GM23248 (cell line): ENCODE measurements around the gene GALE. TPM values are rescaled to one million over a fixed set of nuclear protein-coding genes. Genes with fewer than 3 reads are reported as not detected.

ENCODE experiments used
- DNase-seq: peaks from one replicate; pipeline ENCODE4 v3.0.0-alpha.2; 2015
- H2AFZ ChIP-seq: fragments of 200-600 bp; sonication (generic); 2 replicates; pipeline ENCODE4 v1.6.1; 2016; ENCODE audit warnings: antibody characterized with exemption
- H3F3A ChIP-seq: fragments of 200-600 bp; sonication (generic); 2 replicates; pipeline ENCODE4 v1.6.1; 2016; ENCODE audit warnings: mild to moderate bottlenecking, antibody characterized with exemption, mixed run types; ENCODE audit not compliant: insufficient read depth
- H3K27ac ChIP-seq: fragments of 200-600 bp; sonication (generic); 2 replicates; pipeline ENCODE4 v1.5.1; 2016; ENCODE audit warnings: mild to moderate bottlenecking
- H3K27me3 ChIP-seq: fragments of 200-600 bp; sonication (generic); replicated peaks from 2 replicates; pipeline ENCODE4 v1.6.1; 2016; ENCODE audit warnings: mild to moderate bottlenecking; ENCODE audit not compliant: insufficient read depth
- H3K36me3 ChIP-seq: fragments of 200-600 bp; sonication (generic); 2 replicates; pipeline ENCODE4 v1.6.1; 2016; ENCODE audit warnings: low read depth, mild to moderate bottlenecking
- H3K4me1 ChIP-seq: fragments of 200-600 bp; sonication (generic); 2 replicates; pipeline ENCODE4 v1.6.1; 2016; ENCODE audit warnings: mild to moderate bottlenecking; ENCODE audit not compliant: insufficient read depth
- H3K4me2 ChIP-seq: fragments of 200-600 bp; sonication (generic); one replicate; pipeline ENCODE4 v1.6.1; 2016; ENCODE audit warnings: mild to moderate bottlenecking; ENCODE audit not compliant: unreplicated experiment
- H3K4me3 ChIP-seq: fragments of 200-600 bp; sonication (generic); 2 replicates; pipeline ENCODE4 v1.5.1; 2016; ENCODE audit warnings: mild to moderate bottlenecking
- H3K79me2 ChIP-seq: fragments of 200-600 bp; sonication (generic); 2 replicates; pipeline ENCODE4 v1.6.1; 2016; ENCODE audit warnings: mild to moderate bottlenecking; ENCODE audit not compliant: insufficient read depth
- H3K9ac ChIP-seq: fragments of 200-600 bp; sonication (generic); 2 replicates; pipeline ENCODE4 v1.6.1; 2016; ENCODE audit warnings: mild to moderate bottlenecking
- H3K9me2 ChIP-seq: fragments of 200-600 bp; sonication (generic); 2 replicates; pipeline ENCODE4 v1.6.1; 2016; ENCODE audit warnings: mixed run types, mild to moderate bottlenecking, moderate library complexity; ENCODE audit not compliant: insufficient read depth
- H3K9me3 ChIP-seq: fragments of 200-600 bp; sonication (generic); one replicate; pipeline ENCODE4 v1.6.1; 2017; ENCODE audit warnings: low read depth
- H4K20me1 ChIP-seq: fragments of 200-600 bp; sonication (generic); 2 replicates; pipeline ENCODE4 v1.6.0; 2016; ENCODE audit not compliant: insufficient read depth
- EZH2 ChIP-seq: fragments of 200-600 bp; sonication (generic); IDR thresholded peaks from 2 replicates; pipeline ENCODE4 v1.6.1; 2018; ENCODE audit warnings: antibody characterized with exemption, mild to moderate bottlenecking; ENCODE audit not compliant: insufficient read depth, poor library complexity, severe bottlenecking
- EZH2phosphoT487 ChIP-seq: fragments of 200-600 bp; sonication (generic); IDR thresholded peaks from 2 replicates; pipeline ENCODE4 v1.6.1; 2018; ENCODE audit warnings: antibody characterized with exemption, moderate library complexity, mild to moderate bottlenecking, low read depth; ENCODE audit not compliant: insufficient read depth
- WGBS, 2 experiments: methylation state at CpG; one replicate each; pipeline ENCODE4 v1.1.6; 2015 to 2017; ENCODE audit warnings: low lambda C conversion rate in 2 of 2, low coverage in 1 of 2; ENCODE audit errors: missing lambda C conversion rate in 2 of 2; 5-methylcytosine and 5-hydroxymethylcytosine counted together
- in situ Hi-C: fragments of 300-500 bp; cut with MboI; formaldehyde crosslinking; loops from 2 replicates; pipeline ENCODE4 v1.15.0; 2020
- polyA plus RNA-seq: library from polyadenylated mRNA; unstranded; fragments of >200 nt; fragmentation: Nextera tagmentation; extraction: Ambion mirVana; gene quantifications from 2 replicates; pipeline ENCODE4 v1.2.1, GENCODE V29; 2016
- total RNA-seq: library from RNA; depleted of rRNA; stranded (reverse); fragments of >200 nt; shearing (Covaris generic); gene quantifications from 2 replicates; pipeline ENCODE4 v1.2.3, GENCODE V29; 2014

The GALE gene
- total and polyA plus RNA-seq, 2 experiments from 2014 or later: 20.9 to 23.5 TPM

DNA sequence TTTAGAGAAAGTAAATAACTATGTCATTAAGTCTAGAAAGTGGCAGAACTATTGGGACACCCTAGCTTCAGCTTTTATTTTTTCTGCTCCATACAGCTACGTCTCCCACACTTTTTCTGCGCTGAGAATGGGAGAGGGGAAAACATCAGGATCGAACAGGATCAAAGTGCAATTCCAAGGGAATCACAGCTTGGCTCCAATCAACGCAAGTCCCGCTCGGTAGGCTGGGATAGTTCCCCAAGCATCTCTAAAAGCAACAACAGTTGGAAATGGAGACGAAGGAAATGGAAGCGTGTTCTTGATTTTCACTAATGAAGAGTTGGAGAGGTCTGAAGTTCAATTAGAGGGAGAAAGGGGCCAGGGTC lies 24.1 kb upstream of the GALE start:
- Histone ChIP-seq H3K36me3 (no peaks in the 10 kb centered on the region), H3K4me3 (peak overlapping the region; percentile 93), H3K4me2 (peak overlapping the region; percentile 90), H3F3A (no peaks in the 10 kb centered on the region), H3K9me3 (no peaks in the 10 kb centered on the region), H2AFZ (peak overlapping the region; percentile 90), H3K9ac (peak overlapping the region; percentile 98), H3K27me3 (no peaks in the 10 kb centered on the region), H3K79me2 (peaks cover 26% of the 10 kb centered on the region), H3K27ac (peak overlapping the region; percentile 81), H4K20me1 (no peaks in the 10 kb centered on the region), H3K9me2 (no peaks in the 10 kb centered on the region), H3K4me1 (peaks cover 6% of the 10 kb centered on the region; the same call in 1 of the 2 replicates)
- WGBS, 2 experiments: 1 to 3% methylated on average over 8 of the region's 8 CpGs
- DNase-seq: peak; percentile 39
- no peak for TF ChIP-seq EZH2phosphoT487
- no peak for TF ChIP-seq EZH2
- in situ Hi-C loops: no loop called here

DNA sequence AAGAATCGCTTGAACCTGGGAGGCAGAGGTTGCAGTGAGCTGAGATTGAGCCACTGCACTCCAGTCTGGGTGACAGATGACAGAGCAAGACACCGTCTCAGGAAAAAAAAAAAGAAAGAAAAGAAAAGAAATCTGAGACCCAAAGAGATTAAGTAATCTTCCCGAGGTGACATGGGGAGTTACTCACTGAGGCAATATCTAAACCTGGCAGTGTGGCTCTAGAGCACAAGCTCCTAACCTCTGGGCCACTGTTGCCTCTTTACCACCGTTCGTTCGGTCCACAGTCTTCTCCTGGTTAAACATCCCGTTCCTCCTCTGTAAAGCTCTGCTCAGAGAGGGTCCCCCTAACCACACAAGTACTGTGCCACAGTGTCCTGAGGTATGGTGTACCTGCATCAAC lies 23.2 kb upstream of the GALE start:
- in situ Hi-C loops: no loop called here
- Histone ChIP-seq H3K36me3 (no peaks in the 10 kb centered on the region), H3K9ac (peak overlapping the region; percentile 98; the same call in 1 of the 2 replicates), H3K4me2 (peak overlapping the region; percentile 90), H3K4me1 (peaks cover 6% of the 10 kb centered on the region; the same call in 1 of the 2 replicates), H3K27me3 (no peaks in the 10 kb centered on the region), H3K9me3 (no peaks in the 10 kb centered on the region), H3K4me3 (peak overlapping the region; percentile 93), H3F3A (no peaks in the 10 kb centered on the region), H3K9me2 (no peaks in the 10 kb centered on the region), H2AFZ (no peak overlapping the region), H4K20me1 (no peaks in the 10 kb centered on the region), H3K27ac (no peak overlapping the region), H3K79me2 (peaks cover 26% of the 10 kb centered on the region)
- DNase-seq: no peak
- 69 to 76% methylated on average over 7 of the region's 7 CpGs for WGBS, 2 experiments
- TF ChIP-seq EZH2phosphoT487: no peak

DNA sequence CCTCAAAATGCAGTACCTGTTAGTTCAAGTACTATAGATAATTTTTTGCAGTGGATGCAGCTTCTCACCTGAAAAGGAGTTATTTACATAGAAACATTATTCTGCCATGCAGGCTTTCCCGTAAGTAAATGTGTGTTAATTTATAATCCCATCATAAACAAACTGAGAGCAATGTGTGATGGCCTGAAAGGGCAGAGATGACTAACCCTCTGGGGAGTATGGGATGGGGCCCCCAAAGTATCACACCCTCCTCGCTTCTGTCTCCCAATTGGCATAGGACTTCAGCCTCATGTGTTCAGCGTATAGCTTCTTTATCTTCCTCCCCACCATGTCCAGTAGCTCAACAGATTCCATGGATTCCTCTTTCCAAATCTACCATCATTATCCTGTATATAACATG lies 17.1 kb upstream of the GALE start:
- Histone ChIP-seq H3K27me3 (no peaks in the 10 kb centered on the region), H3K79me2 (peaks cover 4% of the 10 kb centered on the region; the same call in 1 of the 2 replicates), H3K9ac (no peak overlapping the region), H3K9me3 (no peaks in the 10 kb centered on the region), H3F3A (no peaks in the 10 kb centered on the region), H3K4me2 (no peak overlapping the region), H3K36me3 (peaks cover 28% of the 10 kb centered on the region), H2AFZ (no peak overlapping the region), H3K9me2 (no peaks in the 10 kb centered on the region), H3K27ac (no peak overlapping the region), H4K20me1 (no peaks in the 10 kb centered on the region), H3K4me3 (no peak overlapping the region), H3K4me1 (no peaks in the 10 kb centered on the region)
- no peak for DNase-seq
- in situ Hi-C loops: no loop called here
- 82% methylated on average over 3 of the region's 3 CpGs for WGBS, 2 experiments
- TF ChIP-seq EZH2 (no peak), EZH2phosphoT487 (no peak)

DNA sequence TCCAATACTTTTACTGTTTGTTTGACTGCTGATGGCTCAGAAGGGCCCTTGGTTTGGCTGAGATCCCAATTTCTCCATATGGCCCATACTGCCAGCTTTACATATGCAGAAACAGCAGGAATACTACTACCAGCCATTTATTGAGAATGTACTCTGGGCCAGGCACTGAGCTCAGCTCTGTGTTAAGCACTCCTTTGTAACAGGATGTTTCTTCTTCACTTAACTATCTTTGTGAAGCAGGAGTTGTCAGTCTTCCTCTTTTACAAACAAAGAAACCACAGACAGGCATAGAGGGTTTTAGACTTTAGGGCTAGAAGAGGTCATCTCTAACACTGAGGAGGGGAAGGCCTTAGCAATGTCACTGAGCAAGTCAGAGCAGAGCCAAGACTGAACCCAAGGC lies 16.4 kb upstream of the GALE start:
- H3F3A ChIP-seq: no peaks in the 10 kb centered on the region
- H3K27me3 ChIP-seq: no peaks in the 10 kb centered on the region
- no peaks in the 10 kb centered on the region for H3K9me3 ChIP-seq
- H2AFZ ChIP-seq: no peak overlapping the region
- peaks cover 28% of the 10 kb centered on the region for H3K36me3 ChIP-seq
- in situ Hi-C loops: no loop called here
- no peak for TF ChIP-seq EZH2
- no peak for TF ChIP-seq EZH2phosphoT487
- no peak overlapping the region for H3K27ac ChIP-seq
- H3K9ac ChIP-seq: no peak overlapping the region
- no peak overlapping the region for H3K4me3 ChIP-seq
- H3K9me2 ChIP-seq: no peaks in the 10 kb centered on the region
- H3K4me2 ChIP-seq: no peak overlapping the region
- no peak for DNase-seq
- no peaks in the 10 kb centered on the region; the same call in 1 of the 2 replicates for H3K79me2 ChIP-seq
- H3K4me1 ChIP-seq: no peaks in the 10 kb centered on the region
- H4K20me1 ChIP-seq: no peaks in the 10 kb centered on the region

DNA sequence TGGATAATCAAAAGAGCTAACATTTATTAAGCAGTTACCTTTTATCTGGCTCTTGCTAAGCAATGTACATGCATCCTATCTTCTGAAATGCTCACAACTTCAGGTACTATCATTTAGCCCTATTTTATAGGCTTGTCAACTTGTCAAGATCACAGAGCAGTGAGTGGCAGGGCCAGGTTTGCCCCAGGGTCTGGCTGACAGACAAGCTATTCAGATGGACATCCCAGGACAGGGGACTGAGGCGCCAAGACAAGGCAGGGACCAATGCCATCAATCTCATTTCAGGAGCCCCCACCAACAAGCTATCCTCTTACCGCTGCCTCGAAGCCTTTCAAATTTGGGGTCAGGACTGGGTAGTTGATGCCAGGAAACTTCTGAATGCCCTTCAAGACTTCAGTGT lies 15.8 kb upstream of the GALE start:
- TF ChIP-seq EZH2phosphoT487 (no peak), EZH2 (no peak)
- H4K20me1 ChIP-seq: no peaks in the 10 kb centered on the region
- no peaks in the 10 kb centered on the region for H3K27me3 ChIP-seq
- H3K4me2 ChIP-seq: no peak overlapping the region
- 95 to 100% methylated on average over 3 of the region's 3 CpGs for WGBS, 2 experiments
- H3K9me2 ChIP-seq: no peaks in the 10 kb centered on the region
- H3K79me2 ChIP-seq: no peaks in the 10 kb centered on the region
- no peak for DNase-seq
- H3F3A ChIP-seq: no peaks in the 10 kb centered on the region
- no peak overlapping the region for H2AFZ ChIP-seq
- H3K4me1 ChIP-seq: no peaks in the 10 kb centered on the region
- peaks cover 28% of the 10 kb centered on the region for H3K36me3 ChIP-seq
- no peak overlapping the region for H3K9ac ChIP-seq
- no peak overlapping the region for H3K27ac ChIP-seq
- no peaks in the 10 kb centered on the region for H3K9me3 ChIP-seq
- in situ Hi-C loops: no loop called here
- no peak overlapping the region for H3K4me3 ChIP-seq
